ENCODE measurements around the gene GPX1. TPM values are rescaled to one million over a fixed set of nuclear protein-coding genes. Genes with fewer than 3 reads are reported as not detected.

Gene GPX1
- total and polyA plus RNA-seq, 2 donors (not counting 1 experiment from before 2014, with no cell fraction given) = 79.5 to 180 TPM

- Histone ChIP-seq H3K27me3 (replicated peaks in 1 of 4; ENCODE audit: control extremely low read depth in 1 of 4, control insufficient read depth in 3 of 4, insufficient read depth in 4 of 4, low read length in 3 of 4) (no peaks in the 10 kb centered on the region), H4K20me1 (ENCODE audit: control insufficient read depth, insufficient read depth, low read length, poor library complexity, severe bottlenecking) (peaks cover 98% of the 10 kb centered on the region), H3K36me3 (replicated peaks in 1 of 2; ENCODE audit: control extremely low read depth in 1 of 2, control insufficient read depth in 1 of 2, extremely low read depth in 1 of 2, insufficient read depth in 2 of 2, low read length in 1 of 2) (peaks cover 4 to 18% of the 10 kb centered on the region in 2 experiments), H3K4me3 (ENCODE audit: control extremely low read depth in 1 of 5, extremely low read depth in 1 of 5, insufficient read depth in 1 of 5, low read depth in 2 of 5, low read length in 4 of 5) (no peak overlapping the region), H3K79me2 (ENCODE audit: control insufficient read depth, insufficient read depth, low read length) (peaks cover 99% of the 10 kb centered on the region), H3K4me2 (replicated peaks; ENCODE audit: low read depth, low read length, poor library complexity, severe bottlenecking) (no peak overlapping the region), H3K4me1 (ENCODE audit: control insufficient read depth in 2 of 2, insufficient read depth in 2 of 2, low read length in 2 of 2) (peaks cover 49 to 58% of the 10 kb centered on the region in 2 donors), H3K9ac (ENCODE audit: low read length) (no peak overlapping the region), H2AFZ (ENCODE audit: insufficient read depth, low read depth, low read length, poor library complexity, severe bottlenecking) (no peak overlapping the region), H3K27ac (ENCODE audit: low read length in 2 of 2) (peak overlapping the region in 1 of 2 donors; percentile 49), H3K9me3 (ENCODE audit: control extremely low read depth in 1 of 3, control insufficient read depth in 2 of 3, insufficient read depth in 1 of 3, low read length in 2 of 3) (no peaks in the 10 kb centered on the region)
- Mint-ChIP-seq H3K27me3 (no peaks in the 10 kb centered on the region), H3K4me3 (no peak overlapping the region), H3K4me1 (peaks cover 60% of the 10 kb centered on the region), H3K9me3 (ENCODE audit: insufficient read depth) (no peaks in the 10 kb centered on the region), H3K27ac (no peak overlapping the region)
- no peak for DNase-seq
- POLR2A ChIA-PET = interaction anchor here (0.6 to 0.8 kb wide), 2 partner anchors 13 to 34 kb away, joined by 4 to 5 read pairs; no protein-coding TSS in a partner anchor
- intact Hi-C loops (cut with micrococcal nuclease) = no loop called here
- CTCF ChIA-PET = interaction anchor here (1.1 to 1.5 kb wide), 2 partner anchors 29 to 64 kb away, joined by 4 read pairs; partner anchors contain the start of gene USP4
- ATAC-seq (ENCODE audit: low read depth) = no peak
- WGBS (ENCODE audit: insufficient coverage) = no CpG with 5 or more reads among the region's 5 CpGs
- TF ChIP-seq EZH2 (IDR thresholded peaks at IDR 0.05; ENCODE audit: borderline replicate concordance, insufficient read depth, low read depth, low read length, poor library complexity, severe bottlenecking) = no peak
- TF ChIP-seq, protein P1, sequence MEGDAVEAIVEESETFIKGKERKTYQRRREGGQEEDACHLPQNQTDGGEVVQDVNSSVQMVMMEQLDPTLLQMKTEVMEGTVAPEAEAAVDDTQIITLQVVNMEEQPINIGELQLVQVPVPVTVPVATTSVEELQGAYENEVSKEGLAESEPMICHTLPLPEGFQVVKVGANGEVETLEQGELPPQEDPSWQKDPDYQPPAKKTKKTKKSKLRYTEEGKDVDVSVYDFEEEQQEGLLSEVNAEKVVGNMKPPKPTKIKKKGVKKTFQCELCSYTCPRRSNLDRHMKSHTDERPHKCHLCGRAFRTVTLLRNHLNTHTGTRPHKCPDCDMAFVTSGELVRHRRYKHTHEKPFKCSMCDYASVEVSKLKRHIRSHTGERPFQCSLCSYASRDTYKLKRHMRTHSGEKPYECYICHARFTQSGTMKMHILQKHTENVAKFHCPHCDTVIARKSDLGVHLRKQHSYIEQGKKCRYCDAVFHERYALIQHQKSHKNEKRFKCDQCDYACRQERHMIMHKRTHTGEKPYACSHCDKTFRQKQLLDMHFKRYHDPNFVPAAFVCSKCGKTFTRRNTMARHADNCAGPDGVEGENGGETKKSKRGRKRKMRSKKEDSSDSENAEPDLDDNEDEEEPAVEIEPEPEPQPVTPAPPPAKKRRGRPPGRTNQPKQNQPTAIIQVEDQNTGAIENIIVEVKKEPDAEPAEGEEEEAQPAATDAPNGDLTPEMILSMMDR (IDR thresholded peaks at IDR 0.05) = no peak
Observed at GRCh38 chr3:49403891-49404290, 45.7 kb upstream of the GPX1 start.

DNA sequence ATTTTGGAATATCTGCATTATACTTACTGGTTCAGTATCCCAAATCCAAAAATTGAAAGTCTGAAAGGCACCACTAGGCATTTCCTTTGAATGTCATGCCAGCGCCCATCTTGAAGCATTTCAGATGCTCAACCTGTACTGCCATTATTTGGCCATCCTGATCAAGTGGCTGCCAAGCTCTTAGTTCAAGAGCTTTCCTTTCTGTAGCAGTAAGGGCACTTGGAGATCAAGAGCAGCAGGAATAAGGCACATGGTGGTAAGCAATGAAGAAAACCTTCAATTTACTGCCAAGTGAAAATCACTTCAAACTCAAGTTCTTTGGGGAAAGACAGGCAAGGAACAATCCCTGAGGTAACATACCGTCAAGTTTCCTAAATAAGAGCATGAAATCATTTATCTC is 43.6 kb upstream of the GPX1 start:
- no peak for ATAC-seq (ENCODE audit: low read depth)
- Histone ChIP-seq H3K4me2 (replicated peaks; ENCODE audit: low read depth, low read length, poor library complexity, severe bottlenecking) (no peak overlapping the region), H3K9me3 (ENCODE audit: control extremely low read depth in 1 of 3, control insufficient read depth in 2 of 3, insufficient read depth in 1 of 3, low read length in 2 of 3) (no peaks in the 10 kb centered on the region), H3K79me2 (ENCODE audit: control insufficient read depth, insufficient read depth, low read length) (peaks cover 99% of the 10 kb centered on the region), H2AFZ (ENCODE audit: insufficient read depth, low read depth, low read length, poor library complexity, severe bottlenecking) (no peak overlapping the region), H3K4me1 (ENCODE audit: control insufficient read depth in 2 of 2, insufficient read depth in 2 of 2, low read length in 2 of 2) (peaks cover 42 to 55% of the 10 kb centered on the region in 2 donors), H3K4me3 (ENCODE audit: control extremely low read depth in 1 of 5, extremely low read depth in 1 of 5, insufficient read depth in 1 of 5, low read depth in 2 of 5, low read length in 4 of 5) (no peak overlapping the region), H3K27me3 (replicated peaks in 1 of 4; ENCODE audit: control extremely low read depth in 1 of 4, control insufficient read depth in 3 of 4, insufficient read depth in 4 of 4, low read length in 3 of 4) (no peaks in the 10 kb centered on the region), H3K9ac (ENCODE audit: low read length) (no peak overlapping the region), H3K27ac (ENCODE audit: low read length in 2 of 2) (peak overlapping the region in 1 of 2 donors; percentile 32), H4K20me1 (ENCODE audit: control insufficient read depth, insufficient read depth, low read length, poor library complexity, severe bottlenecking) (peaks cover 99% of the 10 kb centered on the region), H3K36me3 (replicated peaks in 1 of 2; ENCODE audit: control extremely low read depth in 1 of 2, control insufficient read depth in 1 of 2, extremely low read depth in 1 of 2, insufficient read depth in 2 of 2, low read length in 1 of 2) (peaks cover 4 to 26% of the 10 kb centered on the region in 2 experiments)
- ChIA-PET CTCF (interaction anchor here (0.6 kb wide), 1 partner anchor 16 kb away, joined by 3 read pairs; no protein-coding TSS in a partner anchor), POLR2A (interaction anchor here (0.6 kb wide), 2 partner anchors 66 to 712 kb away, joined by 3 to 6 read pairs; no protein-coding TSS in a partner anchor)
- H3K27me3 Mint-ChIP-seq = no peaks in the 10 kb centered on the region
- 88% methylated on average over 1 of the region's 2 CpGs for WGBS (ENCODE audit: insufficient coverage)
- no peak for DNase-seq
- no peak overlapping the region for H3K4me3 Mint-ChIP-seq
- H3K9me3 Mint-ChIP-seq (ENCODE audit: insufficient read depth) = no peaks in the 10 kb centered on the region
- TF ChIP-seq, protein P1 (IDR thresholded peaks at IDR 0.05) = no peak
- TF ChIP-seq EZH2 (IDR thresholded peaks at IDR 0.05; ENCODE audit: borderline replicate concordance, insufficient read depth, low read depth, low read length, poor library complexity, severe bottlenecking) = no peak
- intact Hi-C loops (cut with micrococcal nuclease) = no loop called here
- H3K27ac Mint-ChIP-seq = peak overlapping the region; percentile 84
- peaks cover 57% of the 10 kb centered on the region for H3K4me1 Mint-ChIP-seq
